GM12878 (cell line): ENCODE data around the gene TEX51.

Source experiments
- ASH2L ChIP-seq: fragments of 300-600, 200-600 bp; sonication (generic); IDR thresholded peaks from 2 replicates; pipeline ENCODE4 v1.6.1; 2017; ENCODE audit warnings: low read depth, mild to moderate bottlenecking, borderline replicate concordance
- ATF7 ChIP-seq: fragments of 450-650 bp; IDR thresholded peaks from 2 replicates; pipeline ENCODE4 v1.6.1; 2016; ENCODE audit warnings: low read depth, mild to moderate bottlenecking
- CREB1 ChIP-seq: IDR thresholded peaks from 2 replicates; pipeline ENCODE4 v1.6.1; 2012; ENCODE audit warnings: low read depth, mild to moderate bottlenecking, inconsistent platforms
- CTCF ChIP-seq, 3 experiments: IDR thresholded peaks in 2 of 3; conservative IDR thresholded peaks in 1 of 3; 2 replicates each; pipeline ENCODE4 v1.5.1; 2011; ENCODE audit warnings: low read depth in 3 of 3, low read length in 3 of 3, mild to moderate bottlenecking in 3 of 3, control low read depth in 2 of 3, moderate library complexity in 2 of 3, inconsistent platforms in 1 of 3, mixed read lengths in 1 of 3; ENCODE audit not compliant: control insufficient read depth in 2 of 3, insufficient read depth in 1 of 3; ENCODE audit errors: extremely low read depth in 1 of 3
- EP300 ChIP-seq, 2 experiments: fragments of 150-350 bp in 1 of 2; IDR thresholded peaks; 2 replicates each; pipeline ENCODE4 v1.6.1; 2011 to 2012; ENCODE audit warnings: low read depth in 2 of 2, low read length in 2 of 2, borderline replicate concordance in 1 of 2, improper control_type of control experiment in 1 of 2, inconsistent platforms in 1 of 2; ENCODE audit not compliant: control insufficient read depth in 1 of 2
- EZH2 ChIP-seq: IDR thresholded peaks from 2 replicates; pipeline ENCODE4 v1.6.1; 2012; ENCODE audit warnings: low read depth, mild to moderate bottlenecking, control low read depth, inconsistent platforms, low read length, borderline replicate concordance; ENCODE audit not compliant: control insufficient read depth
- MAX ChIP-seq: IDR thresholded peaks from 2 replicates; pipeline ENCODE4 v1.6.1; 2012; ENCODE audit warnings: low read depth, low read length, improper control_type of control experiment
- MXI1 ChIP-seq: fragments of 150-350 bp; IDR thresholded peaks from 2 replicates; pipeline ENCODE4 v1.6.1; 2011; ENCODE audit warnings: low read depth, mild to moderate bottlenecking, inconsistent platforms, low read length, improper control_type of control experiment
- NR2F1 ChIP-seq: fragments of 450-650 bp; conservative IDR thresholded peaks from 2 replicates; pipeline ENCODE4 v1.6.1; 2017; ENCODE audit warnings: mild to moderate bottlenecking
- PKNOX1 ChIP-seq: fragments of 450-650 bp; IDR thresholded peaks from 2 replicates; pipeline ENCODE4 v1.6.1; 2016; ENCODE audit warnings: mild to moderate bottlenecking
- TARDBP ChIP-seq: IDR thresholded peaks from 2 replicates; pipeline ENCODE4 v1.6.1; 2016; ENCODE audit warnings: borderline replicate concordance
- TCF7 ChIP-seq: IDR thresholded peaks from 2 replicates; pipeline ENCODE4 v1.6.1; 2014; ENCODE audit warnings: antibody characterized with exemption, borderline replicate concordance
- USF2 ChIP-seq: IDR thresholded peaks from 2 replicates; pipeline ENCODE4 v1.6.1; 2011; ENCODE audit warnings: low read depth, low read length, improper control_type of control experiment, borderline replicate concordance

GRCh38 chr2:126899616-126900185 lies 1.0 kb downstream of the TEX51 start:
- TF ChIP-seq CREB1: no peak
- no peak for TF ChIP-seq USF2
- TF ChIP-seq CTCF (IDR thresholded peaks at IDR 0.05 in 2 of 3, conservative IDR thresholded peaks at IDR 0.05 in 1 of 3; ENCODE audit: control insufficient read depth in 2 of 3, extremely low read depth in 1 of 3, insufficient read depth in 1 of 3, low read depth in 3 of 3, low read length in 3 of 3): no peak
- TF ChIP-seq MAX: no peak
- no peak for TF ChIP-seq EZH2
- TF ChIP-seq EP300 (IDR thresholded peaks at IDR 0.05; ENCODE audit: borderline replicate concordance in 1 of 2, control insufficient read depth in 1 of 2, low read depth in 2 of 2, low read length in 2 of 2): no peak
- no peak for TF ChIP-seq TCF7
- TF ChIP-seq MXI1: no peak
- no peak for TF ChIP-seq NR2F1
- TF ChIP-seq ATF7: no peak
- no peak for TF ChIP-seq TARDBP
- TF ChIP-seq PKNOX1: no peak
- TF ChIP-seq ASH2L: no peak
